ENCODE measurements around the gene TTI1.

Gene TTI1

GRCh38 chr20:37934634-37935375 is 98.5 kb downstream of the TTI1 start:
- no peak for DNase-seq

- DNase-seq = no peak
These were observed 99.2 kb downstream of the TTI1 start for GRCh38 chr20:37933786-37934633.

All from NCI-H1105 treated with DMSO at 0.1 percent for 48 hours (cell line).